GM12892 (cell line): ENCODE measurements around the gene OBP2B.

Experiments used
- POLR2A ChIP-seq: IDR thresholded peaks from 2 replicates; pipeline ENCODE4 v1.6.1; 2011; ENCODE audit warnings: low read depth, low read length, control low read depth
- POLR2AphosphoS5 ChIP-seq: IDR thresholded peaks from 2 replicates; pipeline ENCODE4 v1.6.1; 2011; ENCODE audit warnings: low read depth, low read length, control low read depth

GRCh38 chr9:133194597-133194996 is 14.5 kb downstream of the OBP2B start:
- no peak for TF ChIP-seq POLR2AphosphoS5
- TF ChIP-seq POLR2A = no peak
